A549 (cell line): ENCODE results near the gene MATR3. TPM values are rescaled to one million over a fixed set of nuclear protein-coding genes. Genes with fewer than 3 reads are reported as not detected.

ENCODE experiments used
- ATAC-seq, 2 experiments: fragments of 200-7000 bp in 1 of 2; fragments of >200 bp in 1 of 2; cut with Nextera tagmentation in 1 of 2; cut with Tn5 transposase in 1 of 2; 3 replicates each; pipeline versions ENCODE4 v1.8.0 to v1.9.1; 2018 to 2020; ENCODE audit warnings: mild to moderate bottlenecking in 1 of 2, moderate library complexity in 1 of 2
- CTCF ChIA-PET: fragments of 300-600 bp; sonication (Branson Sonifier 250); formaldehyde crosslinking; extraction: SDS; loops from one replicate; lab custom pipeline; 2021; ENCODE audit warnings: antibody characterized with exemption, inconsistent platforms; lab: Yijun Ruan, JAX
- POLR2A ChIA-PET: fragments of 350-600 bp; formaldehyde crosslinking; extraction: SDS; loops from one replicate; lab custom pipeline; 2021; ENCODE audit warnings: antibody characterized with exemption, inconsistent platforms; lab: Yijun Ruan, JAX
- DNase-seq, 2 experiments: peaks; one replicate each; pipeline versions ENCODE4 v3.0.0 to v3.0.0-alpha.2; 2011 to 2016; ENCODE audit warnings: low read depth in 1 of 2, low spot score in 1 of 2
- FAIRE-seq: peaks from 2 replicates; lab custom pipeline; 2011; peaks lifted over from hg19 to GRCh38; lab: Jason Lieb, UNC
- H3K27ac ChIP-seq, 2 experiments: fragments of >200 bp; sonication (Bioruptor Twin); formaldehyde crosslinking; 3 replicates each; pipeline ENCODE4 v1.5.1; 2016 to 2017
- H3K4me1 ChIP-seq: fragments of >200 bp; sonication (Bioruptor Twin); formaldehyde crosslinking; 3 replicates; pipeline ENCODE4 v1.6.1; 2016
- H3K4me2 ChIP-seq: fragments of >200 bp; sonication (Bioruptor Twin); formaldehyde crosslinking; 3 replicates; pipeline ENCODE4 v1.6.1; 2016
- H3K4me3 ChIP-seq: fragments of >200 bp; sonication (Bioruptor Twin); formaldehyde crosslinking; 3 replicates; pipeline ENCODE4 v1.5.1; 2016
- H3K9me3 ChIP-seq: fragments of >200 bp; sonication (Bioruptor Twin); formaldehyde crosslinking; 3 replicates; pipeline ENCODE4 v1.6.1; 2016
- CBX8 ChIP-seq: fragments of 200-600 bp; sonication (generic); IDR thresholded peaks from 2 replicates; pipeline ENCODE4 v1.6.1; 2016
- CEBPB ChIP-seq, 2 experiments: fragments of >200 bp in 1 of 2; sonication (Bioruptor Twin) in 1 of 2; formaldehyde crosslinking in 1 of 2; IDR thresholded peaks; 2 replicates each; pipeline ENCODE4 v1.6.1; 2012 to 2016
- CTCF ChIP-seq: fragments of >200 bp; sonication (Bioruptor Twin); formaldehyde crosslinking; IDR thresholded peaks from 3 replicates; pipeline ENCODE4 v1.5.1; 2016
- ESRRA ChIP-seq: fragments of 150-350 bp; IDR thresholded peaks from 2 replicates; pipeline ENCODE4 v1.6.1; 2014; ENCODE audit warnings: mild to moderate bottlenecking, low read length, borderline replicate concordance
- GATA3 ChIP-seq: IDR thresholded peaks from 2 replicates; pipeline ENCODE4 v1.6.1; 2012; ENCODE audit warnings: borderline replicate concordance
- HES2 ChIP-seq: fragments of >200 bp; sonication (Bioruptor Twin); formaldehyde crosslinking; IDR thresholded peaks from 2 replicates; pipeline ENCODE4 v1.6.1; 2016
- HEYL ChIP-seq: fragments of 250-450 bp; sonication (Bioruptor Pico); IDR thresholded peaks from 2 replicates; pipeline ENCODE4 v1.8.0; 2021; ENCODE audit warnings: mild to moderate bottlenecking, moderate library complexity
- HMGXB4 ChIP-seq: fragments of 250-450 bp; sonication (Bioruptor Pico); IDR thresholded peaks from 2 replicates; pipeline ENCODE4 v1.5.0; 2021; ENCODE audit warnings: mild to moderate bottlenecking, moderate library complexity, borderline replicate concordance
- KDM1A ChIP-seq: fragments of 200-600 bp; sonication (generic); IDR thresholded peaks from 2 replicates; pipeline ENCODE4 v1.6.1; 2016; ENCODE audit warnings: low read depth, mild to moderate bottlenecking
- PBX3 ChIP-seq: IDR thresholded peaks from 2 replicates; pipeline ENCODE4 v1.6.1; 2012
- POLR2AphosphoS2 ChIP-seq: conservative IDR thresholded peaks from 2 replicates; pipeline ENCODE4 v1.6.1; 2012; ENCODE audit warnings: low read length, improper control_type of control experiment, inconsistent platforms
- RAD21 ChIP-seq, 2 experiments: fragments of >200 bp in 1 of 2; sonication (Bioruptor Twin) in 1 of 2; formaldehyde crosslinking in 1 of 2; IDR thresholded peaks in 1 of 2; conservative IDR thresholded peaks in 1 of 2; 2 replicates in 1 of 2; 3 replicates in 1 of 2; pipeline ENCODE4 v1.6.1; 2012 to 2018; ENCODE audit warnings: inconsistent platforms in 1 of 2
- RCOR1 ChIP-seq: fragments of 150-350 bp; IDR thresholded peaks from 2 replicates; pipeline ENCODE4 v1.6.1; 2014; ENCODE audit warnings: antibody characterized with exemption, low read length, low read depth
- REST ChIP-seq: fragments of 200-600 bp; sonication (generic); IDR thresholded peaks from 2 replicates; pipeline ENCODE4 v1.6.1; 2016; ENCODE audit warnings: antibody characterized with exemption, mild to moderate bottlenecking, moderate library complexity
- RNF2 ChIP-seq: fragments of 200-600 bp; sonication (generic); IDR thresholded peaks from 2 replicates; pipeline ENCODE4 v1.6.1; 2016; ENCODE audit warnings: low read depth, mild to moderate bottlenecking, antibody characterized with exemption, moderate library complexity, borderline replicate concordance
- TFCP2L1 ChIP-seq: fragments of 250-450 bp; sonication (Bioruptor Pico); IDR thresholded peaks from 2 replicates; pipeline ENCODE4 v1.5.0; 2021; ENCODE audit warnings: mild to moderate bottlenecking
- USF2 ChIP-seq: fragments of 450-650 bp; IDR thresholded peaks from 2 replicates; pipeline ENCODE4 v1.6.1; 2014; ENCODE audit warnings: antibody characterized with exemption
- ZC3H11A ChIP-seq: fragments of 450-650 bp; IDR thresholded peaks from 2 replicates; pipeline ENCODE4 v1.6.1; 2014; ENCODE audit warnings: antibody characterized with exemption, mild to moderate bottlenecking
- ZNF302 ChIP-seq: fragments of 250-450 bp; sonication (Bioruptor Pico); IDR thresholded peaks from 2 replicates; pipeline ENCODE4 v1.9.0; 2021; ENCODE audit warnings: inconsistent platforms, mild to moderate bottlenecking, moderate library complexity
- ZSCAN20 ChIP-seq: fragments of 250-450 bp; sonication (Bioruptor Pico); IDR thresholded peaks from 2 replicates; pipeline ENCODE4 v1.8.0; 2022; ENCODE audit warnings: mild to moderate bottlenecking, moderate library complexity
- WGBS: methylation state at CpG from one replicate; pipeline ENCODE4 v1.1.6; 2017; ENCODE audit errors: missing lambda C conversion rate; 5-methylcytosine and 5-hydroxymethylcytosine counted together
- polyA plus RNA-seq, 4 experiments: library from polyadenylated mRNA; depleted of rRNA in 3 of 4; stranded (reverse); fragments of >200 nt; fragmentation: RNase III in 1 of 4; extraction: RNeasy Plus Mini Kit Qiagen cat#74134 plus additional on column Dnase treatment in 1 of 4; gene quantifications; 2 replicates in 3 of 4; 3 replicates in 1 of 4; pipeline ENCODE4 v1.2.3, GENCODE V29; 2011 to 2017

MATR3 gene
- polyA plus RNA-seq, 2 of the 4 experiments (the other 2 are of a cell fraction) = 178 to 189 TPM

GRCh38 chr5:139304391-139305324, 11.1 kb downstream of the MATR3 start:
- TF ChIP-seq PBX3 (no peak), HEYL (CRISPR knock-in tag) (no peak), TFCP2L1 (CRISPR knock-in tag) (no peak), POLR2AphosphoS2 (no peak), HMGXB4 (CRISPR knock-in tag) (no peak), CBX8 (no peak), RNF2 (no peak)
- peak overlapping the region; percentile 52 for H3K4me2 ChIP-seq
- no peaks in the 10 kb centered on the region for H3K9me3 ChIP-seq
- no peak overlapping the region for H3K4me3 ChIP-seq
- no peak; a peak in 1 of 6 replicates for ATAC-seq
- FAIRE-seq = no peak
- H3K27ac ChIP-seq = no peak overlapping the region
- no peak for DNase-seq
- CTCF ChIA-PET = interaction anchor here (0.6 to 4.9 kb wide), 8 partner anchors 11 to 725 kb away, joined by 3 to 17 read pairs (median 5); partner anchors contain the start of gene MATR3
- POLR2A ChIA-PET = interaction anchor here (0.9 to 2.4 kb wide), 4 partner anchors 10 to 16 kb away, joined by 3 to 13 read pairs (median 6); partner anchors contain the start of gene MATR3
- 24% methylated on average over 3 of the region's 3 CpGs for whole genome bisulfite sequencing
- peaks cover 75% of the 10 kb centered on the region for H3K4me1 ChIP-seq

GRCh38 chr5:139306197-139306596, 12.7 kb downstream of the MATR3 start:
- H3K4me3 ChIP-seq = no peak overlapping the region
- CTCF ChIA-PET = interaction anchor here (1.6 to 4.9 kb wide), 3 partner anchors 12 to 27 kb away, joined by 4 to 17 read pairs (median 6); partner anchors contain the start of gene MATR3
- peaks cover 84% of the 10 kb centered on the region for H3K4me1 ChIP-seq
- no peaks in the 10 kb centered on the region for H3K9me3 ChIP-seq
- FAIRE-seq (no peak), DNase-seq (no peak)
- no peak overlapping the region for H3K27ac ChIP-seq
- TF ChIP-seq CTCF = no peak
- TF ChIP-seq KDM1A = no peak
- no peak for TF ChIP-seq ZNF302 (CRISPR knock-in tag)
- no peak for TF ChIP-seq CEBPB (IDR thresholded peaks at IDR 0.05)
- TF ChIP-seq ZSCAN20 (CRISPR knock-in tag) = no peak
- TF ChIP-seq GATA3 = no peak
- no peak for TF ChIP-seq REST
- TF ChIP-seq RAD21 (conservative IDR thresholded peaks at IDR 0.05 in 1 of 2, IDR thresholded peaks at IDR 0.05 in 1 of 2) = no peak
- no peak for TF ChIP-seq HMGXB4 (CRISPR knock-in tag)
- no peak for TF ChIP-seq RCOR1
- TF ChIP-seq USF2 = no peak
- TF ChIP-seq HES2 = no peak
- TF ChIP-seq ESRRA = no peak
- TF ChIP-seq CBX8 = no peak
- TF ChIP-seq ZC3H11A = no peak
- TF ChIP-seq, all 56 proteins: peak for 0
- no peak for ATAC-seq
- POLR2A ChIA-PET = interaction anchor here (2.4 to 2.7 kb wide), 2 partner anchors 12 to 13 kb away, joined by 13 to 16 read pairs; partner anchors contain the start of gene MATR3
- H3K4me2 ChIP-seq = peak overlapping the region; percentile 6; the same call in 2 of the 3 replicates
- WGBS = 63% methylated on average over 1 of the region's 1 CpG
